Gastroesophageal sphincter (tissue), 4 donors: Measurements from ENCODE around the gene ATP10A. TPM values are rescaled to one million over a fixed set of nuclear protein-coding genes. Genes with fewer than 3 reads are reported as not detected.

ENCODE experiments used
- ATAC-seq: fragments of 150-250 bp; one replicate; pipeline ENCODE4 v1.9.1; 2016; ENCODE audit warnings: mild to moderate bottlenecking, moderate library complexity
- H3K27ac ChIP-seq, 4 donors: fragments of 200-600 bp; sonication (generic) in 3 of 4; 1 replicate in 3 of 4; 2 replicates in 1 of 4; pipeline ENCODE4 v1.5.1; 2016 to 2019
- H3K27me3 ChIP-seq: fragments of 200-600 bp; sonication (generic); one replicate; pipeline ENCODE4 v1.5.1; 2019
- H3K36me3 ChIP-seq, 2 donors: fragments of 200-600 bp; sonication (generic); one replicate each; pipeline ENCODE4 v1.5.1; 2019; ENCODE audit warnings: control low read depth in 1 of 2
- H3K4me1 ChIP-seq, 3 donors: fragments of 200-600 bp; sonication (generic); 1 replicate in 2 of 3; 2 replicates in 1 of 3; pipeline ENCODE4 v1.5.1; 2016 to 2019; ENCODE audit warnings: control low read depth in 2 of 3
- H3K4me3 ChIP-seq, 2 donors: fragments of 200-600 bp; sonication (generic); one replicate each; pipeline ENCODE4 v1.5.1; 2019; ENCODE audit warnings: mild to moderate bottlenecking in 1 of 2, moderate library complexity in 1 of 2
- H3K9me3 ChIP-seq, 3 donors: fragments of 200-600 bp; sonication (generic); one replicate each; pipeline ENCODE4 v1.5.1; 2017 to 2019; ENCODE audit warnings: control low read depth in 2 of 3
- CTCF ChIP-seq, 4 experiments: fragments of 200-600 bp in 2 of 4; fragments of 450-650 bp in 2 of 4; sonication (generic) in 1 of 4; IDR thresholded peaks; one replicate each; pipeline ENCODE4 v1.5.1; 2017 to 2019; ENCODE audit warnings: antibody characterized with exemption in 4 of 4, mild to moderate bottlenecking in 2 of 4, moderate library complexity in 2 of 4
- EP300 ChIP-seq: sonication (generic); formaldehyde crosslinking; IDR thresholded peaks from one replicate; pipeline ENCODE4 v1.6.1; 2017; ENCODE audit warnings: antibody characterized with exemption, mild to moderate bottlenecking
- POLR2A ChIP-seq, 2 donors: fragments of 450-650 bp; IDR thresholded peaks; one replicate each; pipeline ENCODE4 v1.6.1; 2017; ENCODE audit warnings: antibody characterized with exemption in 2 of 2, mild to moderate bottlenecking in 2 of 2, moderate library complexity in 1 of 2
- POLR2AphosphoS5 ChIP-seq: sonication (generic); formaldehyde crosslinking; IDR thresholded peaks from one replicate; pipeline ENCODE4 v1.6.1; 2017; ENCODE audit warnings: antibody characterized with exemption
- WGBS, 2 donors: methylation state at CpG; one replicate each; pipeline ENCODE4 v1.1.5; 2018; ENCODE audit warnings: low coverage in 1 of 2; 5-methylcytosine and 5-hydroxymethylcytosine counted together
- total RNA-seq, 4 donors: library from RNA; depleted of rRNA; stranded (reverse); fragments of >200 nt; gene quantifications; one replicate each; pipeline ENCODE4 v1.1.0, GENCODE V29; 2016

Gene ATP10A
- total RNA-seq, 4 donors from 2014 or later, result 22.9 to 41.8 (median 24.6) TPM

DNA sequence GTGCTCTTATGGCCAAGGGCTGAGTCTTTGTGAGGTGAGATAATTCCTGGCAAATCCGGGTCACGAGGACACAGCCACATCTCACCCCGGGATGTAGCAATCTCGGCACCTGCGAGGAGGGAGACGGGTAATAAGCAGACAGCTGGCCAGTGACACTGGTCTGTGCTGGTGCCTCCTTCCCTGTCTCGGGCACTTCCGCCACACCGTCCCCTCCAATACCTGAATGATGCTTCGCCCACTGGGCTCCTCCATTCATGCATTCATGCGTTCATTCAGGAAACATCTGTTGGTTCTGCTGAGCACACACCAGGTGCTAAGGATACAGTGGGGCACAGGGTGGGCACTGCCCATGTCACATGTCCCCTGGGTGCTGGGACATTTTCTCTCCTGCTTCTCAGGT lies 60.1 kb downstream of the ATP10A start:
- Histone ChIP-seq H3K4me1 (peaks cover 3 to 46% (median 7%) of the 10 kb centered on the region in 3 donors), H3K9me3 (no peaks in the 10 kb centered on the region), H3K36me3 (peaks cover 0 to 6% of the 10 kb centered on the region in 2 donors), H3K27me3 (no peaks in the 10 kb centered on the region), H3K27ac (no peak overlapping the region), H3K4me3 (no peak overlapping the region)
- TF ChIP-seq CTCF (IDR thresholded peaks at IDR 0.05) (no peak), POLR2AphosphoS5 (no peak)
- ATAC-seq, result no peak
- WGBS, 2 donors, result 90% methylated on average over 2 of the region's 11 CpGs; no CpG with 5 or more reads in 1 of the 2 donors

DNA sequence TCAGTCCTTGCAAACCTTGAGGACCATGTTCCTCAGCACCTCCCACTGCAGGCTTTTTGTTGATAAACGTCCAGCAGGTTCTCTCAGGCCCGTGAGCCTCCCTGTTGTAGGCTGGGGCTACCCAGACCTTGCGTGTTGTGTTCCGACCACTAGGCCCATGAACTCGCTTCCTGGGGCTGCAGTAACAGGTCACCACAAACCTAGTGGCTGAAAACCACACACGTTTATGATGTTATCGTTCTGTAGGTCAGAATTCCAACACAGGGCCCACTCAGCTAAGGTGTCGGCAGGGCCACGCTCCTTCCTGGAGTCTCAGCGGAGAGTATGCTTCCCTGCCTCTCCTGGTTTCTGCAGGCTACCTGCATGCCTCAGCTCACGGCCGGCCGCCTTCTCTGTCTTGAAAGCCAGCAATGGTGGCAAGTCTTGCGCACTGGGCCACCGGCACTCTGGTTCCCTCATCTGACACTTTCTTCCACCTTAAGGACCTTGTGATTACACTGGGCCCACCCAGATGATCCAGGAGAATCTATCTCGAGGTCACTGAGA lies 60.8 kb downstream of the ATP10A start:
- Histone ChIP-seq H3K36me3 (peaks cover 0 to 6% of the 10 kb centered on the region in 2 donors), H3K9me3 (no peaks in the 10 kb centered on the region), H3K27ac (no peak overlapping the region), H3K4me1 (peaks cover 6 to 51% (median 14%) of the 10 kb centered on the region in 3 donors), H3K4me3 (no peak overlapping the region), H3K27me3 (no peaks in the 10 kb centered on the region)
- no peak for ATAC-seq
- 64 to 97% methylated on average over 3 to 6 of the region's 16 CpGs for WGBS, 2 donors
- no peak for TF ChIP-seq EP300
- TF ChIP-seq POLR2A (IDR thresholded peaks at IDR 0.05), result no peak
- no peak for TF ChIP-seq CTCF (IDR thresholded peaks at IDR 0.05)
- no peak for TF ChIP-seq POLR2AphosphoS5

DNA sequence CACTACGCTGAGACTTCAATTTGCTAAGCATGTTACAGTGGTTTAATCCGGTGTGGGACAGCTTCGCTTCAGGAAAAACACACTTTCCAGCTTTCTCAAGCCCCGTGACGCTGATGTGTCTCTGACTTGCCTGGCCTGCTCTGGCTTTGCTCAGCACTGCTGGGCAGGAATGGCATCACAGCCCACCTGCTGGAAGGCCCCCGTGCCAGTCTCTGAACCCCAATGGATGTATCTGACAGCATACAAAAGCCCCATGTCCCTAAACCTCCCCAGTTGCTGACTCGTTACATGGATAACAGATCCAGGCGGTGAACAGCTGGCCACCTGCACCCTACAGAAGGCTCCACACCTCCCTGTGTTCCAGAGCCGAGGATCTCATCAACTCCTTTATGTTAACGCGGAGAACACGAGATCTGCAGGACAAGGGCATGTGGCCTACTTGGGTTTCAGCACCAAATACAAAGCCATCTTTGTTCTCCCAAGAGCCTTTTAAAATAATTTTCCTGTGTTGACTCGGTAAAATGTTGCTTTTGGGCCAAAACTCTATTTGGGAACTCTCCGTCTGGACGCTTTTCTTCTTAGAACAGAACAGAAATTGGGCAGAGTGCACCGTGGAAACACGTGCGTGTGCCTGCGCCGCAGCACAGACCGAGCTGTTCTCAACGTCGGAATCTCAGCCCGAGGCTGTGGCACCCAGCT lies 61.4 kb downstream of the ATP10A start:
- TF ChIP-seq EP300 (no peak), POLR2A (IDR thresholded peaks at IDR 0.05) (no peak), CTCF (IDR thresholded peaks at IDR 0.05) (no peak), POLR2AphosphoS5 (no peak)
- peaks cover 0 to 6% of the 10 kb centered on the region in 2 donors for H3K36me3 ChIP-seq
- H3K4me1 ChIP-seq, result peaks cover 8 to 57% (median 16%) of the 10 kb centered on the region in 3 donors
- no peak overlapping the region for H3K27ac ChIP-seq
- no peaks in the 10 kb centered on the region for H3K27me3 ChIP-seq
- no peak for ATAC-seq
- H3K4me3 ChIP-seq, result no peak overlapping the region
- 82 to 94% methylated on average over 6 to 12 of the region's 24 CpGs for whole genome bisulfite sequencing, 2 donors
- H3K9me3 ChIP-seq, result no peaks in the 10 kb centered on the region

DNA sequence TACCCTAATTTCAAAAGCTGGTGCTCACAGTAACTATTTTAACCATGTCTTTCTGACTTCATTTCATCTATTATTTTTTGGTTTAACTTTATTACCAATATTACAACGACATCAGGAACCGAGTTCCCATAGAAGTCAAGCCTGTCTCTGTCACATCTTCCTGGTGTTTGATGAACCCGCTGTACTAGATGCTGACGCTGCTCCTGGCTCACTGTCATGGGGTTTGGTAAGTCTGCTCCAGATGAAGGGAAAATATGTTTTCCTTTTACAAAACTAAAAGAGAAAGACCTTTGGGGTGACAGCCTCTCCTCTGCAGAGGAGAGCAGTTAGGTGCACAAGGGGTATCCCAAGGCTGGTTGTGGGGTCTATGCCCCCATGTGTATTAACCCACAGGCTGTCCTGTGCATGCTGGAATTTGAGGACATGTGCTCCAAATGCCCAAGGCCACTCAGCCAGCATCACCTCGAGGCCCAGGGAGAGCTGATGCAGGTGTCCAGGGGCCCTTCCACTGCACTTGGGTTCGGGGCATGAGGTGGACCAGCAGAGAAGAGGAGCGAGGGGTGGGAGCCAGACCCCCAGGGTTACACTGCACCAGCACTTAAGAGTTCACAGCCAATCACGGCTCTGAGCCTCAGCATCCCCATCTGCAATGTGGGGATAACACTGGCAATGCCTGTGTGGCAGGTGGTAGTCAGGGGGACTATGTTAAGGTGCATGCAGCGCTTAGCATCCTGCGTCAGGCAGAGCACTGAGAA lies 62.2 kb downstream of the ATP10A start:
- Histone ChIP-seq H3K4me3 (no peak overlapping the region), H3K36me3 (peaks cover 0 to 6% of the 10 kb centered on the region in 2 donors), H3K27ac (no peak overlapping the region), H3K9me3 (no peaks in the 10 kb centered on the region), H3K27me3 (no peaks in the 10 kb centered on the region), H3K4me1 (peaks cover 8 to 65% (median 22%) of the 10 kb centered on the region in 3 donors)
- no peak for ATAC-seq
- TF ChIP-seq POLR2AphosphoS5, result no peak
- TF ChIP-seq EP300, result no peak
- TF ChIP-seq POLR2A (IDR thresholded peaks at IDR 0.05), result no peak
- TF ChIP-seq CTCF (IDR thresholded peaks at IDR 0.05), result no peak
- WGBS, 2 donors, result 86 to 98% methylated on average over 4 to 6 of the region's 10 CpGs
